ENCODE data around the gene CYP27C1. TPM values are rescaled to one million over a fixed set of nuclear protein-coding genes. Genes with fewer than 3 reads are reported as not detected.

The CYP27C1 gene
- total and polyA plus RNA-seq, 9 of the 15 experiments (the other 6 are each of a cell fraction or from before 2014, with no cell fraction given) = not detected

GRCh38 chr2:127197475-127198385 lies 22.4 kb downstream of the CYP27C1 start:
- ChIA-PET CTCF (ENCODE audit: low intra/inter-chr PET ratio) (interaction anchor here (1.4 to 2.7 kb wide), 3 partner anchors 256 to 283 kb away, joined by 4 to 15 read pairs (median 10); no protein-coding TSS in a partner anchor), POLR2A (interaction anchor here (0.6 kb wide), 2 partner anchors 46 to 169 kb away, joined by 3 read pairs; no protein-coding TSS in a partner anchor)
- H3K9ac ChIP-seq (ENCODE audit: insufficient read depth in 1 of 2, low read depth in 2 of 2, low read length in 2 of 2) = no peak overlapping the region
- no peaks in the 10 kb centered on the region for H3K9me1 ChIP-seq (ENCODE audit: control insufficient read depth, insufficient read depth, low read length)
- no peaks in the 10 kb centered on the region for H3K9me3 ChIP-seq (replicated peaks; ENCODE audit: control insufficient read depth, insufficient read depth, low read depth, low read length)
- ATAC-seq (peak; percentile 100), DNase-seq (ENCODE audit: extremely low read depth in 1 of 4, low spot score in 3 of 4) (peak; percentile 63 to 82 (median 66)), FAIRE-seq (peak; percentile 92)
- peak overlapping the region; percentile 78 for H2AFZ ChIP-seq (ENCODE audit: low read depth, low read length)
- peak overlapping the region; percentile 60 for H3K4me2 ChIP-seq (ENCODE audit: insufficient read depth, low read length)
- BruUV-seq (replicated peaks) = no TSS peak
- intact Hi-C loops (cut with micrococcal nuclease) (loop anchor here (1.0 to 10.0 kb wide), 4 partner anchors 127 to 450 kb away; partner anchors contain the start of gene GPR17), in situ Hi-C loops (cut with MboI) (no loop called here)
- H3K79me2 ChIP-seq (ENCODE audit: control insufficient read depth, insufficient read depth, low read length) = no peaks in the 10 kb centered on the region
- H3K36me3 ChIP-seq (ENCODE audit: control insufficient read depth, insufficient read depth, low read length) = no peaks in the 10 kb centered on the region
- H3K27ac ChIP-seq (ENCODE audit: extremely low read depth, low read depth, low read length) = no peak overlapping the region
- H3K27me3 ChIP-seq (ENCODE audit: control insufficient read depth in 2 of 2, insufficient read depth in 2 of 2, low read length in 2 of 2) = peaks cover 39 to 56% of the 10 kb centered on the region in 2 experiments
- 1% methylated on average over 19 of the region's 19 CpGs for WGBS (ENCODE audit: insufficient coverage, low coverage, missing lambda C conversion rate)
- no peaks in the 10 kb centered on the region for H4K20me1 ChIP-seq (replicated peaks; ENCODE audit: control insufficient read depth, insufficient read depth, low read length)
- H3K4me1 ChIP-seq (replicated peaks in 1 of 2; ENCODE audit: control insufficient read depth in 2 of 2, insufficient read depth in 2 of 2, low read length in 2 of 2) = peaks cover 0 to 10% of the 10 kb centered on the region in 2 experiments; a peak in 2 of 5 replicates
- H3K4me3 ChIP-seq = no peak overlapping the region
- TF ChIP-seq CREM (IDR thresholded peaks at IDR 0.05; ENCODE audit: low read depth) (peak; percentile 26; the same call in 1 of the 2 replicates), ATF1 (CRISPR knock-in tag; IDR thresholded peaks at IDR 0.05) (no peak), ATF1 (tag; IDR thresholded peaks at IDR 0.05) (peak; percentile 41; the same call in 1 of the 2 replicates), BHLHE40 (IDR thresholded peaks at IDR 0.05; ENCODE audit: low read length) (peak; percentile 30; the same call in 1 of the 2 replicates), E2F6 (IDR thresholded peaks at IDR 0.05; ENCODE audit: borderline replicate concordance in 1 of 2, extremely low read depth in 1 of 2, insufficient read depth in 1 of 2, insufficient read length in 1 of 2, low read depth in 1 of 2, low read length in 1 of 2, poor library complexity in 1 of 2, severe bottlenecking in 1 of 2) (peak in 1 of 2 experiments; percentile 15), ZFP36 (IDR thresholded peaks at IDR 0.05; ENCODE audit: low read depth, low read length, partially characterized antibody) (peak; percentile 40), ZNF717 (CRISPR knock-in tag; IDR thresholded peaks at IDR 0.05) (no peak), CBX8 (IDR thresholded peaks at IDR 0.05; ENCODE audit: borderline replicate concordance, extremely low read depth, low read depth, low read length, poor library complexity, severe bottlenecking) (no peak), RB1 (IDR thresholded peaks at IDR 0.05; ENCODE audit: low read depth) (peak; percentile 36; the same call in 1 of the 2 replicates), ZNF57 (CRISPR knock-in tag; IDR thresholded peaks at IDR 0.05) (no peak), PHF20 (IDR thresholded peaks at IDR 0.05; ENCODE audit: partially characterized antibody) (no peak), SMC3 (conservative IDR thresholded peaks at IDR 0.05; ENCODE audit: insufficient read depth, low read depth, low read length) (peak; percentile 68), MTF1 (CRISPR knock-in tag; IDR thresholded peaks at IDR 0.05; ENCODE audit: borderline replicate concordance) (no peak)
- TF ChIP-seq, protein P1, sequence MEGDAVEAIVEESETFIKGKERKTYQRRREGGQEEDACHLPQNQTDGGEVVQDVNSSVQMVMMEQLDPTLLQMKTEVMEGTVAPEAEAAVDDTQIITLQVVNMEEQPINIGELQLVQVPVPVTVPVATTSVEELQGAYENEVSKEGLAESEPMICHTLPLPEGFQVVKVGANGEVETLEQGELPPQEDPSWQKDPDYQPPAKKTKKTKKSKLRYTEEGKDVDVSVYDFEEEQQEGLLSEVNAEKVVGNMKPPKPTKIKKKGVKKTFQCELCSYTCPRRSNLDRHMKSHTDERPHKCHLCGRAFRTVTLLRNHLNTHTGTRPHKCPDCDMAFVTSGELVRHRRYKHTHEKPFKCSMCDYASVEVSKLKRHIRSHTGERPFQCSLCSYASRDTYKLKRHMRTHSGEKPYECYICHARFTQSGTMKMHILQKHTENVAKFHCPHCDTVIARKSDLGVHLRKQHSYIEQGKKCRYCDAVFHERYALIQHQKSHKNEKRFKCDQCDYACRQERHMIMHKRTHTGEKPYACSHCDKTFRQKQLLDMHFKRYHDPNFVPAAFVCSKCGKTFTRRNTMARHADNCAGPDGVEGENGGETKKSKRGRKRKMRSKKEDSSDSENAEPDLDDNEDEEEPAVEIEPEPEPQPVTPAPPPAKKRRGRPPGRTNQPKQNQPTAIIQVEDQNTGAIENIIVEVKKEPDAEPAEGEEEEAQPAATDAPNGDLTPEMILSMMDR (IDR thresholded peaks at IDR 0.05 in 2 of 3, conservative IDR thresholded peaks at IDR 0.05 in 1 of 3; ENCODE audit: insufficient read depth in 2 of 3, low read depth in 1 of 3, low read length in 3 of 3) = peak; percentile 80 to 89 (median 88)
- TF ChIP-seq, protein P2, sequence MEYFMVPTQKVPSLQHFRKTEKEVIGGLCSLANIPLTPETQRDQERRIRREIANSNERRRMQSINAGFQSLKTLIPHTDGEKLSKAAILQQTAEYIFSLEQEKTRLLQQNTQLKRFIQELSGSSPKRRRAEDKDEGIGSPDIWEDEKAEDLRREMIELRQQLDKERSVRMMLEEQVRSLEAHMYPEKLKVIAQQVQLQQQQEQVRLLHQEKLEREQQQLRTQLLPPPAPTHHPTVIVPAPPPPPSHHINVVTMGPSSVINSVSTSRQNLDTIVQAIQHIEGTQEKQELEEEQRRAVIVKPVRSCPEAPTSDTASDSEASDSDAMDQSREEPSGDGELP (CRISPR knock-in tag; IDR thresholded peaks at IDR 0.05; ENCODE audit: borderline replicate concordance) = peak; percentile 66
